Measurements from ENCODE around the gene CDH10.

- TF ChIP-seq, protein P1, sequence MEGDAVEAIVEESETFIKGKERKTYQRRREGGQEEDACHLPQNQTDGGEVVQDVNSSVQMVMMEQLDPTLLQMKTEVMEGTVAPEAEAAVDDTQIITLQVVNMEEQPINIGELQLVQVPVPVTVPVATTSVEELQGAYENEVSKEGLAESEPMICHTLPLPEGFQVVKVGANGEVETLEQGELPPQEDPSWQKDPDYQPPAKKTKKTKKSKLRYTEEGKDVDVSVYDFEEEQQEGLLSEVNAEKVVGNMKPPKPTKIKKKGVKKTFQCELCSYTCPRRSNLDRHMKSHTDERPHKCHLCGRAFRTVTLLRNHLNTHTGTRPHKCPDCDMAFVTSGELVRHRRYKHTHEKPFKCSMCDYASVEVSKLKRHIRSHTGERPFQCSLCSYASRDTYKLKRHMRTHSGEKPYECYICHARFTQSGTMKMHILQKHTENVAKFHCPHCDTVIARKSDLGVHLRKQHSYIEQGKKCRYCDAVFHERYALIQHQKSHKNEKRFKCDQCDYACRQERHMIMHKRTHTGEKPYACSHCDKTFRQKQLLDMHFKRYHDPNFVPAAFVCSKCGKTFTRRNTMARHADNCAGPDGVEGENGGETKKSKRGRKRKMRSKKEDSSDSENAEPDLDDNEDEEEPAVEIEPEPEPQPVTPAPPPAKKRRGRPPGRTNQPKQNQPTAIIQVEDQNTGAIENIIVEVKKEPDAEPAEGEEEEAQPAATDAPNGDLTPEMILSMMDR (IDR thresholded peaks at IDR 0.05; ENCODE audit: low read depth, low read length) = no peak
- TF ChIP-seq EZH2phosphoT487 (IDR thresholded peaks at IDR 0.05; ENCODE audit: low read depth) = no peak
Observed at GRCh38 chr5:24480952-24481351, 163.8 kb downstream of the CDH10 start.

All from OCI-LY3 (cell line).